HK-2 (cell line): ENCODE results near the gene LTO1.
"Not testable (repeated sequence)": the region's sequence is repeated elsewhere in the genome, so short reads cannot be mapped to it uniquely, and the experiment has no call there.

Source experiments
- DNase-seq: peaks from one replicate; pipeline ENCODE4 v3.0.0-alpha.2; 2018; ENCODE audit not compliant: unreplicated experiment

Gene LTO1

GRCh38 chr11:69700278-69701140 is 25.4 kb upstream of the LTO1 start:
- DNase-seq = peak; percentile 66

- DNase-seq = no peak
Measured at GRCh38 chr11:69699213-69699612, 24.1 kb upstream of the LTO1 start.

- no peak for DNase-seq
Measured at GRCh38 chr11:69698362-69698761, 23.2 kb upstream of the LTO1 start.

- no peak for DNase-seq
Measured at GRCh38 chr11:69697861-69698260, 22.7 kb upstream of the LTO1 start.

GRCh38 chr11:69697469-69697843 is 22.3 kb upstream of the LTO1 start:
- no peak for DNase-seq

- no peak for DNase-seq
Measured at GRCh38 chr11:69696749-69697468, 21.8 kb upstream of the LTO1 start.

- not testable (repeated sequence) for DNase-seq
Measured at GRCh38 chr11:69695995-69696394, 20.8 kb upstream of the LTO1 start.

- no peak for DNase-seq
Measured at GRCh38 chr11:69695581-69695980, 20.4 kb upstream of the LTO1 start.

- no peak for DNase-seq
Measured at GRCh38 chr11:69694781-69695180, 19.6 kb upstream of the LTO1 start.

GRCh38 chr11:69692422-69692821 is 17.3 kb upstream of the LTO1 start:
- DNase-seq = no peak

GRCh38 chr11:69691463-69691862 is 16.3 kb upstream of the LTO1 start:
- no peak for DNase-seq

- no peak for DNase-seq
Measured at GRCh38 chr11:69689484-69690319, 14.5 kb upstream of the LTO1 start.

GRCh38 chr11:69687969-69688771 is 13.0 kb upstream of the LTO1 start:
- DNase-seq = not testable (repeated sequence)

- no peak for DNase-seq
Measured at GRCh38 chr11:69686856-69687255, 11.7 kb upstream of the LTO1 start.

- DNase-seq = no peak
Measured at GRCh38 chr11:69686452-69686851, 11.3 kb upstream of the LTO1 start.

GRCh38 chr11:69685348-69685747 is 10.2 kb upstream of the LTO1 start:
- no peak for DNase-seq

GRCh38 chr11:69684651-69685050 is 9.5 kb upstream of the LTO1 start:
- DNase-seq = no peak

- peak; percentile 8 for DNase-seq
Measured at GRCh38 chr11:69683764-69684333, 8.7 kb upstream of the LTO1 start.

GRCh38 chr11:69682681-69683326 is 7.7 kb upstream of the LTO1 start:
- DNase-seq = no peak

- DNase-seq = peak; percentile 18
Measured at GRCh38 chr11:69682221-69682620, 7.1 kb upstream of the LTO1 start.

GRCh38 chr11:69680688-69681087 is 5.5 kb upstream of the LTO1 start:
- no peak for DNase-seq
